SJCRH30 (cell line): Measurements from ENCODE around the gene PAX7. TPM values are rescaled to one million over a fixed set of nuclear protein-coding genes. Genes with fewer than 3 reads are reported as not detected.

Experiments
- DNase-seq, 2 experiments: peaks; one replicate each; pipeline ENCODE4 v3.0.0-alpha.2; 2015 to 2020
- H3K27ac ChIP-seq: fragments of 250-450 bp; sonication (Bioruptor Pico); 2 replicates; pipeline ENCODE4 v1.5.1; 2020; ENCODE audit warnings: mild to moderate bottlenecking, moderate library complexity
- H3K27me3 ChIP-seq: fragments of 250-450 bp; sonication (Bioruptor Pico); 2 replicates; pipeline ENCODE4 v1.5.1; 2020; ENCODE audit warnings: mild to moderate bottlenecking, moderate library complexity
- H3K36me3 ChIP-seq: fragments of 250-450 bp; sonication (Bioruptor Pico); 2 replicates; pipeline ENCODE4 v1.5.1; 2020; ENCODE audit warnings: mild to moderate bottlenecking, moderate library complexity
- H3K4me1 ChIP-seq: fragments of 250-450 bp; sonication (Bioruptor Pico); 2 replicates; pipeline ENCODE4 v1.5.1; 2020; ENCODE audit warnings: mild to moderate bottlenecking, moderate library complexity
- H3K4me3 ChIP-seq: fragments of 250-450 bp; sonication (Bioruptor Pico); 2 replicates; pipeline ENCODE4 v1.5.1; 2020; ENCODE audit warnings: mild to moderate bottlenecking, moderate library complexity
- H3K9me3 ChIP-seq: fragments of 250-450 bp; sonication (Bioruptor Pico); replicated peaks from 2 replicates; pipeline ENCODE4 v1.5.1; 2020; ENCODE audit warnings: mild to moderate bottlenecking, moderate library complexity
- total RNA-seq: library from RNA; depleted of rRNA; stranded (reverse); fragments of >200 nt; shearing (Covaris generic); gene quantifications from 2 replicates; pipeline ENCODE4 v1.2.3, GENCODE V29; 2014

The PAX7 gene
- total RNA-seq, 1 experiment from 2014 or later = 0.16 TPM

- no peaks in the 10 kb centered on the region for H3K9me3 ChIP-seq
- H3K27me3 ChIP-seq = no peaks in the 10 kb centered on the region
- peak overlapping the region; percentile 72 for H3K27ac ChIP-seq
- peak; percentile 95 to 98 for DNase-seq
- H3K36me3 ChIP-seq = no peaks in the 10 kb centered on the region
- H3K4me1 ChIP-seq = peaks cover 18% of the 10 kb centered on the region
- peak overlapping the region; percentile 5; the same call in 1 of the 2 replicates for H3K4me3 ChIP-seq
These were observed 81.6 kb downstream of the PAX7 start for GRCh38 chr1:18712252-18712600.

GRCh38 chr1:18714404-18715175, 83.9 kb downstream of the PAX7 start:
- Histone ChIP-seq H3K9me3 (no peaks in the 10 kb centered on the region), H3K4me3 (no peak overlapping the region), H3K27ac (no peak overlapping the region), H3K27me3 (peaks cover 19% of the 10 kb centered on the region), H3K36me3 (no peaks in the 10 kb centered on the region), H3K4me1 (peaks cover 18% of the 10 kb centered on the region)
- DNase-seq = no peak

- DNase-seq = no peak
- H3K27ac ChIP-seq = no peak overlapping the region
- H3K4me1 ChIP-seq = peaks cover 18% of the 10 kb centered on the region
- peak overlapping the region; percentile 35; the same call in 1 of the 2 replicates for H3K4me3 ChIP-seq
- no peaks in the 10 kb centered on the region for H3K36me3 ChIP-seq
- peaks cover 24% of the 10 kb centered on the region for H3K27me3 ChIP-seq
- no peaks in the 10 kb centered on the region for H3K9me3 ChIP-seq
These were observed 85.6 kb downstream of the PAX7 start for GRCh38 chr1:18716112-18716784.

- Histone ChIP-seq H3K27ac (no peak overlapping the region), H3K4me1 (peaks cover 10% of the 10 kb centered on the region; the same call in 1 of the 2 replicates), H3K9me3 (no peaks in the 10 kb centered on the region), H3K36me3 (no peaks in the 10 kb centered on the region), H3K27me3 (peaks cover 24% of the 10 kb centered on the region), H3K4me3 (peak overlapping the region; percentile 35)
- DNase-seq = no peak
These were observed 86.4 kb downstream of the PAX7 start for GRCh38 chr1:18716785-18717678.

GRCh38 chr1:18719786-18720451, 89.3 kb downstream of the PAX7 start:
- peak in 1 of 2 experiments; percentile 25 for DNase-seq
- peaks cover 24% of the 10 kb centered on the region for H3K27me3 ChIP-seq
- H3K36me3 ChIP-seq = no peaks in the 10 kb centered on the region
- H3K4me1 ChIP-seq = peaks cover 4% of the 10 kb centered on the region; the same call in 1 of the 2 replicates
- H3K27ac ChIP-seq = no peak overlapping the region
- no peak overlapping the region for H3K4me3 ChIP-seq
- H3K9me3 ChIP-seq = no peaks in the 10 kb centered on the region

- H3K4me3 ChIP-seq = no peak overlapping the region
- no peaks in the 10 kb centered on the region for H3K36me3 ChIP-seq
These were observed 90.4 kb downstream of the PAX7 start for GRCh38 chr1:18721041-18721440.

GRCh38 chr1:18721776-18722175, 91.1 kb downstream of the PAX7 start:
- H3K27ac ChIP-seq = no peak overlapping the region
- H3K9me3 ChIP-seq = no peaks in the 10 kb centered on the region
- peaks cover 4% of the 10 kb centered on the region; the same call in 1 of the 2 replicates for H3K4me1 ChIP-seq
- DNase-seq = no peak
- no peaks in the 10 kb centered on the region for H3K36me3 ChIP-seq
- H3K4me3 ChIP-seq = no peak overlapping the region
- peaks cover 24% of the 10 kb centered on the region for H3K27me3 ChIP-seq

More at GRCh38 chr1:18721041-18721440, 90.4 kb downstream of the PAX7 start:
- DNase-seq = peak in 1 of 2 experiments; percentile 26
- Histone ChIP-seq H3K27ac (no peak overlapping the region), H3K27me3 (peaks cover 24% of the 10 kb centered on the region), H3K9me3 (no peaks in the 10 kb centered on the region), H3K4me1 (peaks cover 4% of the 10 kb centered on the region; the same call in 1 of the 2 replicates)

- Histone ChIP-seq H3K4me3 (no peak overlapping the region), H3K27ac (no peak overlapping the region), H3K4me1 (peaks cover 4% of the 10 kb centered on the region; the same call in 1 of the 2 replicates), H3K27me3 (peaks cover 25% of the 10 kb centered on the region), H3K36me3 (no peaks in the 10 kb centered on the region), H3K9me3 (no peaks in the 10 kb centered on the region)
- no peak for DNase-seq
These were observed 91.6 kb downstream of the PAX7 start for GRCh38 chr1:18722270-18722669.

- Histone ChIP-seq H3K4me1 (peaks cover 4% of the 10 kb centered on the region; the same call in 1 of the 2 replicates), H3K27ac (no peak overlapping the region), H3K36me3 (no peaks in the 10 kb centered on the region), H3K9me3 (no peaks in the 10 kb centered on the region), H3K4me3 (no peak overlapping the region), H3K27me3 (peaks cover 19% of the 10 kb centered on the region; the same call in 1 of the 2 replicates)
- DNase-seq = no peak
These were observed 92.6 kb downstream of the PAX7 start for GRCh38 chr1:18723206-18723605.

GRCh38 chr1:18723701-18724411, 93.2 kb downstream of the PAX7 start:
- no peak for DNase-seq
- no peaks in the 10 kb centered on the region for H3K9me3 ChIP-seq
- no peaks in the 10 kb centered on the region for H3K36me3 ChIP-seq
- H3K4me3 ChIP-seq = no peak overlapping the region
- H3K27me3 ChIP-seq = peaks cover 15% of the 10 kb centered on the region; the same call in 1 of the 2 replicates
- peaks cover 4% of the 10 kb centered on the region; the same call in 1 of the 2 replicates for H3K4me1 ChIP-seq
- no peak overlapping the region for H3K27ac ChIP-seq

- Histone ChIP-seq H3K9me3 (no peaks in the 10 kb centered on the region), H3K27ac (no peak overlapping the region), H3K36me3 (no peaks in the 10 kb centered on the region), H3K4me1 (peaks cover 4% of the 10 kb centered on the region; the same call in 1 of the 2 replicates), H3K4me3 (no peak overlapping the region), H3K27me3 (peaks cover 6% of the 10 kb centered on the region; the same call in 1 of the 2 replicates)
- no peak for DNase-seq
These were observed 94.2 kb downstream of the PAX7 start for GRCh38 chr1:18724801-18725200.

- Histone ChIP-seq H3K27ac (no peak overlapping the region), H3K27me3 (0 out of 2 replicates have a peak, but pooled peaks cover 4% of the 10 kb centered on the region), H3K4me1 (no peaks in the 10 kb centered on the region)
These were observed 94.7 kb downstream of the PAX7 start for GRCh38 chr1:18725231-18725895.

GRCh38 chr1:18726368-18726767, 95.7 kb downstream of the PAX7 start:
- DNase-seq = no peak
- Histone ChIP-seq H3K36me3 (no peaks in the 10 kb centered on the region), H3K27ac (no peak overlapping the region), H3K4me1 (no peaks in the 10 kb centered on the region), H3K4me3 (no peak overlapping the region), H3K27me3 (0 out of 2 replicates have a peak, but pooled peaks cover 4% of the 10 kb centered on the region), H3K9me3 (no peaks in the 10 kb centered on the region)

More at GRCh38 chr1:18725231-18725895, 94.7 kb downstream of the PAX7 start:
- Histone ChIP-seq H3K9me3 (no peaks in the 10 kb centered on the region), H3K36me3 (no peaks in the 10 kb centered on the region), H3K4me3 (no peak overlapping the region)
- DNase-seq = no peak
